HG03103 (cell line): ENCODE results near the gene UBE2QL1.

Source experiments
- ATAC-seq: cut with Tn5 transposase; IDR thresholded peaks from one replicate; pipeline ENCODE4 v1.9.1; 2021; ENCODE audit warnings: low read depth; ENCODE audit not compliant: unreplicated experiment

Gene UBE2QL1

DNA sequence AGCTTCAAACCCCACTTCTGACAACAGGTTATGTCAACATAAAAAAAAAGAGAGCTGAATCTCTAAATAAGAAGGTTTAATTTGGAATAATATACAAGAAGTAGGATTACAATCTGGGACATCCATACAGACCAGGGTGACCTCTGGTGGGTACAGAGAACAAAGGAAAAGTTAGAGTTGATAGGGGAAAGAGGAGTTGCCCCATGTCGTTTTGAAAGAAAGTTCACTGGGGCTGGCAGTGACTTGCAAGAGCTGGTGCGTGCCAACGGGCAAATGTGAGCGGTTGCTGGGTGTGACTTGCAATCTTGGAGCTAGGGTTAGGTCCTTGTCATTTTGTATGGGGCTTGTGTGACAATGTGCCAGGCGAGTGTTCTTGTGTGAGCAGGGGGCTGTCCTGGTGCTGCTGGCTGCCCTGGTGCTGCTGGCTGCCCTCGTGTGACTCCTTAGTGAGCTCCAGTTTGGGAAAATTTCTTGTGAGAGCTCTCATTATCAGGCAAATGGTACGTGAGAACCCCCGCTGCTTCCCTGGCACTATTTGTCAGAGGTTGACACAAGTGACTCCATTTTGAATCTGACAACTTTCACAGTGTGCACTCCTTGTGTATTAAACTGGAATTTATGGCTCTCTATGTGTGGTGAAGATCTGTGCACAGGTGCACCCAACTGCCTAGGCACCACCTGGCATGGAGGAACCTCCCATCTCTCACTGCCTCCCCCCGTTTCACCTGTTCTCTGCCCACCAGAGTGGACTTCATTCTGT is 69.8 kb downstream of the UBE2QL1 start:
- ATAC-seq: no peak

DNA sequence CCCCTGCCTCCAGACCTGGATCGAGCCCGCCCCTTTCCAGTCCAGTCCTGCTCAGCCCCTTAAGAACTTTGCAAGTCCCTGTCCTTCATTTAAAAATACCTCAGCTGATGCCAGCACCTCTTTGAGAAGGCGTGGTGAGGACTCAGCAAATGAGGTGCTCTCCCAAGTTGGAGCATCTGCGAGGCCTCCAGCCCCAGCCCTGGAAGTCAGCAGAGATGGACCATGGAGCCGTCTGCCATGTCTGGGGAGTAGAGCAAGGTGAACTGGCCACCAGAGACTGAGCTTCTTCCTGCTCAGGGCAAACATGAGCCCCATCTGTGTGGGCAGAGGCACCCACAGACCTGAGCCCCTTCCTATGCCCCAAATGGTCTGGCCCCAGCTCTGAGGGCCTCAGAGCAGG is 71.5 kb downstream of the UBE2QL1 start:
- ATAC-seq: no peak

DNA sequence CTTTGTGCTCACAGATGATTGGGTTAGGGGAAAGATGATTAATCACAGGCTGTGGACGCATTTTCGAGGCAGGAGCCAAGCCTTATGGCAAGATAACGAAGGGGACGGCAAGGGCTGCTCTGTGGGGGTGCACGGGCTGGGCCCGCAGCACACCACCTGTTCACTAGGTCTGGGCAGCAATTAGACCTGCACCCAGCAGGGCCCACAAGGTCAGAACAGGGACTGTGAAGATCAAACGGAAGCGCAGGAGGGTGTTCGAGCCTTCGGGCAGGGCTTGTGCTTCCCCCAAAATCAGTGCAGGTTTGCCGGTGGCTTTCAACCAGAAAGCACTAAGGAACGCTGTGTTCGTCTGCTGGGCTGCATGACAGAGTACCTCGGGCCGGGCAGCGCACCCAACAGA is 73.7 kb downstream of the UBE2QL1 start:
- no peak for ATAC-seq

DNA sequence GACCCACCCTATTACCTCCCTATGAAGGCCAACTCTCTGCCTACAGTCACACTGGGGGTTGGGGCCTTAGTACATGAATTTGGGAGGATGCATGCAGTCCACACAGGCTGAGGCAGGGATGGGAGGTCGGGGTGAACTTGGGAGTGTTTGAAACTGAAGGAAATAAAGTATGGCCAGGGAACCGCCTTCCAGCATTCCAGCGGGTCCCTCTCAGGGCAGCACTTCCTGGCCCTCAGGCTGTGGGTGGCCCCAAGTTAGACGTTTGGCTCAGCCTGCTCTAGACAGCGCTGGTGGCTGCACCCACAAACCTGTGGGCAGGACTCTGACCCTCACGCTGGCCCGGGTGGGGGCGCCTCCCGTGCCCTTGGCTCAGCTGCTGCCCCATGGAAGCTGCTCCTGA is 74.3 kb downstream of the UBE2QL1 start:
- ATAC-seq: no peak

DNA sequence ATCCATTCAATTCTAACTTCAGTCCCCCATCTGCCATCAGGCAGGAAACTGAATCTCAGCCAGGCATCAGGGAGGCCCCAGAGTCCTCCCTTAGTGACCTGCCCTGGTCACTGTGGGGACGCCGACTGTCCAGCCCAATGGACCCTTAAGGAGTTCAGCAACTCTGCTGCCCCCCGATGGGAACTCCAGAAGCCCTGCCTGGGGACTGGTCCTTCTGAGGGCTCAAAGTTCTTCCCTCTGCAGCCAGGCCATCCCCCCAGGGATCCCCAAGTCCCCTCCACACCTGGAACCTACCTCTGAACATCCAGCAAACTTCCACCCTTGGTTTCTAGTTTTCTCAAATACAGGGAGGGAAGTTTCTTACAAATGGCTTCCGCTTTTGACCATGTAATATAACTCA is 76.8 kb downstream of the UBE2QL1 start:
- ATAC-seq: no peak

DNA sequence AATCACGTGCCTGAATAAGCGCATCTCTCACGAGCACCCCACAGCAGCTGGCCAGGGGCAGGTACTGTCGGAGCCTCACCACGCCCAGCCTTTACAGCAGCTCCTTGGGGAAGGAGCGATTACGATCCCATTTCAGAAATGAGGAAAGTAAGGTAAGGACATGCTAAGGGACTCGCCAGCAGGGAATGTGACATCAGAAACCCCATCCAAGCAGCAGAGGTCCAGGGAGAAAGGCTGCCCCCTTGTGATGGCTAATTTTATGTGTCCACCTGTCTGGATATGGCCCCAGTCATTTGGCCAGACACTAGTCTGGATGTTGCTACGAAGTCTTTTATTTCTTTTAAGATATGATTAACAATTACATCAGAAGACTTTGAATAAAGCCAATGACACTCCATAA is 77.3 kb downstream of the UBE2QL1 start:
- no peak for ATAC-seq

DNA sequence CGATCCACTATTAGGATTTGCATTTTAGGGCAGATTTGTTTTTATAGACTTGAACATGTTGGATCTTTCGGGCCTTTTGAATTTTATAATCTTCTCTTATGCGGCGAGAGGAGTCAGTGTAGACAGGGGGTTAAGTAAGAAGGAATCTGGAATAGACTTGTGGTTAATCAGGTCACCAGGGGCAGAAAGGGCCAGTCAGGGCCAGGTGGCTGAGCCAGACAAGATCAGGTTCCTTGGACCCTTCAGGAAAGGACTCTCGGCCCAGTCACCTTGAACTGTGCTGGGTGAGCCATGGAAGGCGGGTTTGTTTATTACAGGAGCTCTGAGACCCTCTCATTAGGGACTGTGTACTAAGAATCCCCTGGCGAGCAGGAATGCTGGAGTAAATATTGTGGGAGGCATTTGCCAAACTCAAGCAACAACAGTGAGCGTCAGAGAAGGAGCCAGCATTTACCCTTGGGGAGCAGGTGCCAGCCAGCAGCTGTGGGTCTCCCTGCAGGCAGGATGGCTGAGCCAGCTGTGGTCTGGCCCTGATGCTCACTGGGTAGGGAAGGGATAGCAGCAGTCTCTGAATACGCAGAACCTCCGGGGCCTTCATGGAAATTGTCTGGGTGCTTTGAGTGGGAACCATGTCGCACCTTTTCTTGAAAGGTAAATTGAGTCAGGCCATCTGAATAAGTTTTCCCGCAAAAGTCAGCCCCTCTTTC is 79.2 kb downstream of the UBE2QL1 start:
- no peak for ATAC-seq

DNA sequence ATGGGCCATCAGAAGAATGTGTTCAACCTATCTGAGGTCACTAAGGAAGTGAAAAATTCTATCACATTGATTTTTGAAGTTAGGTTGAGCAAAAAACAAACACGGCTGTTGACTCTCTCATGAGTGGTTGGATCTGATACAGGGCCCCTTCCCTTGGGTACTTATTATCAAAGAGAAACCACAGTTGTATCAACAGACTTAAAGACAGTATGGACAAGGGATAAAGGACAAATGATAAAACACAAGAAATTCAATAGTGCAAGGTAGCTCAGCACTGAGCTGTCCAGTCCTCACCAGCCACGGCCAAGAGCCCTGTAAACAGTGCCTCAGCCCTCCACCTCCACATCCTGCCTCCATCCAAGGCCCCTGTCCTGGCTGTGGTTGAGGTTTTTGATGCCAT is 86.9 kb downstream of the UBE2QL1 start:
- no peak for ATAC-seq

DNA sequence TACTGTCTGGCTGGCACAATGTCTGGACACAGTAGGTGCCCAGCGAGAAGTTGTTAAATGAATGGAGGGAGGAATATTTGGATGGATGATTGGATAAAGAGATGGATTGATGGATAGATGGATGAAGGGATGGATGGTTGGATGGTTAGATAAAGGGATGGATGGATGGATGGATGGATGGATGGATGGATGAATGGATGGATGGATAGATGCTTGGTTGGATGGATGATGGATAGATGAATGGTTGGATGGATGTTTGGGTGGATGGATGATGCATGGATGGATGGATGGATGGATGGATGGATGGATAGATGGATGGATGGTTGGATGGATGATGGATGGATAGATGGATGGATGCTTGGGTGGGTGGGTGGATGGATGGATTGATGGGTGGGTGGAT is 90.4 kb downstream of the UBE2QL1 start:
- ATAC-seq: no peak

DNA sequence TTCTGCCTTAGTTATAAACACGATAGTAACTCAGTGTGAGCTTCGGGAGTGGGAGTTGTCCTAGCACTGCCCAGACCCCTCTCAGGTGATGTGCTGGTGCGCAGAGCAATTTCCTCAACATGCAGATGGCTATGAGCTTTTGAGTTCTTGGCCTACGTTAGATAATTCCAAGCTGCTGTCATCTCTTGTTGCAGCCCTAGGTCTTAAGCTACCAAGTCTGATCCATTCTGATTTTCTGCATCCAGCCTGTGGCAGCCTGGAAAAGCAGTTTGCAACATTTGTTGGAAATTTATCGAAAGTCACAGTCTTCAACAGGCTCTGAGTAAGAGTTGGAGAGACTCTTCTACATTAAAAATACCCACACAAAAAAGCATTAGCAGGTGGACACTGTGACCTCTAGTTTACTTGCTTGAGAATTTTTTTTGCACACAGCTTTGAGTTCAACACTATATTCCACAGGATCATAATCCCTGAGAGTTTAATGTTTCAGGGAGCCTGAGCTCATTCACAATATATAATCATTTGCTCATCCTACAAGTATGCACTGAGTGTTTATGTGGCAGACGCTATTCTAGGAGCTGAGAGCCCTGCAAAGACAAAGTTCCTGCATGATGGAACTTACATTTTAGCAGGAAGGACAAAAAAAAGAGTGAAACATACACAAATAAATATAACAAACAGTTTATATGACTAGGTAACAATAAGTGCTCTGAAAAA is 91.6 kb downstream of the UBE2QL1 start:
- no peak for ATAC-seq

DNA sequence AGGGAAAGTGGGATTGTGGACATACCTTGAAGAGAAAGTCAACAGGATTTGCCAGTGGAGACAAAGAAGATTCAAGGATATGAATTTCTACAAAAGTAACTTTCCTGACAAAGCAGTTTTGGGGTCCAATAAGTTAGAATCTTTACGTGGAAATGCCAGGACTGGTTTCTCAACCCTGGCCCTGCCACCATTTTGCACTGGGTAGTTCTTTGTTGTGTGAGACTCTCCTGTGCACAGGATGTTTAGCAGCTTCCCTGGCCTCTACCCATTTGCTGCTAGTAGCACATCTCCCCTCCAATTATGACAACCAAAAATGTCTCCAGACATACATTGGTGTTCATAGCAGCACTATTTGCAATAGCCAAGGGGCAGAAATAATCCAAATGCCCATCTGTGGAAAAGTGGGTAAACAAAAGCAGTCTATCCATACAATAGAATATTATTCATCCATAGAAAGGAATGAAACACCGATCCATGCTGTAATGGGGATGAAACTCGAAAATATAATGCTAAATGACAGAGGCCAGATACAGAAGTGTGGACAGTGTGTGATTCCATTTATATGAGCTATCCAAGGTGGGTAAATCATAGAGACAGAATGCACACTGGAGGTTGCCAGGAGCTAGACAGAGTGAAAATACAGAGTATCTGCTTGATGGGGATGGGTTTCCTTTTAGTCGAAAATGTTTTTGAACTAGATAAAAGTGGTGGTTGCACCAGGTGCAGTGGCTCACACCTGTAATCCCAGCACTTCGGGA is 92.8 kb downstream of the UBE2QL1 start:
- ATAC-seq: no peak

DNA sequence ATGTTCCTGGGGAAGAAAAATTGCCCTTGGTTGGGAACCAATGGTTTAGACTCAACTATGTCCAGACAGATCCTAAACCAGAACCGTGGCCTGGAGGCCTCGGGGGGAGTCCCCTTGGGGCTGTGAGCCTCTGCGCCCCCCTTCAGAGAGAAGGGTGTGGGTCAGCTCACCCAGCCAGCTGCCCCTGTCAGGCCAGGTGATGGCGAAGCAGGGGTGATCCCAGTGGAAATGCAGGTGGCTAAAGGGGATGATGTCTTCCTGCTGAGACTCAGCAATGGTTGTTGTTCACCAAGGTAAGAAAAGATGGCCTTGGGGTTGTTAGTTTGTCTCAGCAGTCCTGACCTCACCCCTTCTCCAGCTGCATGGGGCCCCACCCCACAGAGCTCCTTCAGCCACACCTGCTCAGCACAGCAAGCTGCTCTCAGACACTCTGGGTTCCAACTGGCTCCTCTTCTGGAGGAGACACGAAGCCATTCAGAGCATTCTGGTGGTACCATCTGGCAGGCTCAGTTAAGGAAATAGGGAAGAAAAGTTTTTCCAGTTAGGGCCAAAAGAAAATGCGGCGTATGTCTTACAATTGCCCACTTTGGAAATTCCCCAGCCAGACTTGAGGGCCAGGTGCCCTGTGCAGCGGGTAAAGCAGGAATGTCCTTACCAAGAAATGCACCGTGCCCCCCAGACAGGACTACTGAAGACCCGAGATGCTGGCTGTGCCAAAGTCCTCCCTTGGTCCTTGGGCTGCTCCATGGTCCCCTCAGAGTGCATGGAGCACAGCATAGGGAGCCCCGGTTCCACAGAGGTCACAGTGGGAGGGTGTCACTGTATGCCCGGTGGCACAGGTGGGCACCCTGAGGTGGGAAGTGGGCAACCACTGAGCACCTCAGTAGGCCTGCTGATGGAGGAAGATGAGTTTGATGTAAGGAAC is 94.0 kb downstream of the UBE2QL1 start:
- no peak for ATAC-seq

DNA sequence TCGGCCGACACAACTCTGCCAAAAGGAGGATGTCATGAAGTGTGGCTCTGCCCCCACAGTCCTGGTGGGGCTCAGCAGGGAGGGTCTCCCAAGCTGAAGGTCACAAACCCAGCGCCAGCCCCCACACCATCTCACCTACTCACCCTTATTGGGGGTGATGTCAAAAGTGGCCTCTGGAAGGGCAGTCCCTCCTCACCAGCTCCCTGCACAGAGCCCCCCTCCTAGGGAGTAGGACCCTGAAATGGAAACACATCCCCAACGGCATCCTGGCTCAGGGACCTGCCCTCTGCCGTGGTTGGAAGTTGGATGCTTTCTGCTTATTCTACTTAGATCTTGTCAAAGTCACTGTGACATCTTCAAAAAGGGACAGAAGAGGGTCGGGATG is 94.7 kb downstream of the UBE2QL1 start:
- ATAC-seq: no peak

DNA sequence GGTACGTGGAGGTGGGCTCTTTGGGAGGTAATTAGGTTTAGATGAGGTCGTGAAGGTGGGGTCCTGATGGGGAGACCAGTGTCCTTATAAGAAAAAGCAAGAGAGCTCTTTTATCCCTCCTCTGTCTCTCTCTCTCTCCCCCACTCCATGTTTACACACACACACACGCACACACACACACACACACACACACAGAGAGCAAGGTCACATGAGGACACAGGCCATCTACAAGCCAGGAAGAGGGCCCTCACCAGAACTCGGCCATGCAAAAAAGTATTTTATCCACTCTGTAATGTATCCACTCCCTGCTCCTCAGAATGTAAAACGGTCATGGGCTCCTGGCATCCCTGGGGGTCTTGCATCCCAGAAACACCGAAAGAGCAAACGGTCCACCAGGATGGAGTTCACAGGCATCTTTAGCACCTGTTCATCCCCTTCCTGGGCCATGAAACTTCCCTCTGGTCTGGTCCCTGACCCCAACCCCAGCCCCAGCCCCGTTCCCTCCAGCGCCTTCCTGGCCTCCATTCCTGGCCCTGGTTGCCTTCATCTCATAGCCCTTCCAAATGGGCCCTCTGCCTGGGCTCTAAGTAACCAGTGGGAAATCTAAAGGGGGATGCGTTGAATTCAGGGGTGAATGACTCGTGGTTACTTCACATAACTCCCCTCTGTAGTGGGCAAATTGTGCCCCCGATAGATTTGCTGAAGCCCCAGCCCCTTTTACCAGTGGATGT is 95.3 kb downstream of the UBE2QL1 start:
- no peak for ATAC-seq
